ENCODE data around the gene ATP10B.

Gene ATP10B

DNA sequence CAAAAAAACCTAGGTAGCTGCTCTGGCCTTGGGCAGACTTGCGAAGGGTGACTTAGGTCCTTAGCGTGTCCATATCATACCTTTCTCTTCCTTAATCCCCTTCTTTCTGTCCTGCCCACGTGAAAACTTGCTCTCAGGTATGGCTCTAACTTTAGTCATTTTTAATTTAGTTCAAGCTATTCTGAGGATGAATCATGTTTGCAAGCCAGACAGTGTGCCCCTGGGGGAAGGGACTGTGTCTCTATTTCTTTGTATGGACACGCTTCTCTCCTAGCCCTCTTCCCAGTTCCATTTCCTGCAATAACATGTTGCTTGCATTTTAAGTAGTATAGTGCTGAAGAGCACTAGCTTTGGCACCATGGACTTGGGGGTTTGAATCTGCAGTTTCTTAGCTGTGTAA is 309.7 kb downstream of the ATP10B start:
- no peak for DNase-seq
- no peak for TF ChIP-seq GATA1 (IDR thresholded peaks at IDR 0.05; ENCODE audit: low read depth, low read length)
- no peak for TF ChIP-seq POLR2A (IDR thresholded peaks at IDR 0.05; ENCODE audit: low read length)

DNA sequence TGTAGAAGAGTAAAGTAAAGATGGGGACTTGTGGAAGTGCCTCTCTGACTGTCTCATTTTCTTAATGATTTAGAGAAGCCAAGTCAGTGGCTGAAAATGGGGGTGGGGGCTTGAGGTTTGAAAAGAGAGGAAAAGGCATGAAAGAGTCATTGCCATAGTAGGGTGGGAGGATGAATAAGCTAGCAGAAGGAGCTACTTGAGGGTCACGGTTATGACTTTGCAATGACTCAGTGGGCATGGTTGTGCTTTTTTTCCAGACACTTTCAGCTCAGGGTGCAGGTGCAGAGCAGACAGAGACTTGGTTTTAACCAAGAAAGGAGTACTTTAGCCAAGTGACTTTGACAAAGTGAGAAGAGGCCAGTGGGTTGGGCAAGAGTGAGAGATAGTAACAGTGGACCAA is 312.6 kb downstream of the ATP10B start:
- no peak for TF ChIP-seq POLR2A (IDR thresholded peaks at IDR 0.05; ENCODE audit: low read length)
- TF ChIP-seq GATA1 (IDR thresholded peaks at IDR 0.05; ENCODE audit: low read depth, low read length), result no peak
- no peak for DNase-seq

GRCh38 chr5:160537940-160538339 is 314.1 kb downstream of the ATP10B start:
- TF ChIP-seq POLR2A (IDR thresholded peaks at IDR 0.05; ENCODE audit: low read length), result no peak
- no peak for TF ChIP-seq GATA1 (IDR thresholded peaks at IDR 0.05; ENCODE audit: low read depth, low read length)

GRCh38 chr5:160537116-160537515 is 314.9 kb downstream of the ATP10B start:
- no peak for DNase-seq
- TF ChIP-seq GATA1 (IDR thresholded peaks at IDR 0.05; ENCODE audit: low read depth, low read length), result no peak
- no peak for TF ChIP-seq POLR2A (IDR thresholded peaks at IDR 0.05; ENCODE audit: low read length)

More at GRCh38 chr5:160537940-160538339, 314.1 kb downstream of the ATP10B start:
- DNase-seq, result no peak

GRCh38 chr5:160534914-160535313 is 317.1 kb downstream of the ATP10B start:
- no peak for TF ChIP-seq POLR2A (IDR thresholded peaks at IDR 0.05; ENCODE audit: low read length)
- no peak for TF ChIP-seq GATA1 (IDR thresholded peaks at IDR 0.05; ENCODE audit: low read depth, low read length)
- no peak for DNase-seq

DNA sequence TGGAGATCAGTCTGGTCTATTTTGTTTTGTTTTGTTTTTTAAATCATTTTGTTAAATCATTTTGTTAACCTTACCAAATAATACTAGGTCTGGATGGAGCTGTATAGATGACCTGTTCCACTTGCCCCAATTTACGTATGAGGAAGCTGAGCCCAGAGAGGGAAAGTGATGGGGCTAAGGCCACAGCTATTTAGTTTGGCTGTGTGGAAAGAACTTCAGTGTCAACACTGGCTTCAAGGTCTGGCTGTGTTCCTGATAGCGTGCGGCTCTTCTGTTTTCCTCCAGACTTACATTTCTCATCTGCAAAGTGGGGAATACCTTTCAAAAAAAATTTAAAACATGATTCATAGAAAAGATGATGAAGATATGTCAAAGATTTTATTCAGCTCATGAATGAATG is 317.9 kb downstream of the ATP10B start:
- no peak for DNase-seq
- TF ChIP-seq POLR2A (IDR thresholded peaks at IDR 0.05; ENCODE audit: low read length) (no peak), GATA1 (IDR thresholded peaks at IDR 0.05; ENCODE audit: low read depth, low read length) (no peak)

DNA sequence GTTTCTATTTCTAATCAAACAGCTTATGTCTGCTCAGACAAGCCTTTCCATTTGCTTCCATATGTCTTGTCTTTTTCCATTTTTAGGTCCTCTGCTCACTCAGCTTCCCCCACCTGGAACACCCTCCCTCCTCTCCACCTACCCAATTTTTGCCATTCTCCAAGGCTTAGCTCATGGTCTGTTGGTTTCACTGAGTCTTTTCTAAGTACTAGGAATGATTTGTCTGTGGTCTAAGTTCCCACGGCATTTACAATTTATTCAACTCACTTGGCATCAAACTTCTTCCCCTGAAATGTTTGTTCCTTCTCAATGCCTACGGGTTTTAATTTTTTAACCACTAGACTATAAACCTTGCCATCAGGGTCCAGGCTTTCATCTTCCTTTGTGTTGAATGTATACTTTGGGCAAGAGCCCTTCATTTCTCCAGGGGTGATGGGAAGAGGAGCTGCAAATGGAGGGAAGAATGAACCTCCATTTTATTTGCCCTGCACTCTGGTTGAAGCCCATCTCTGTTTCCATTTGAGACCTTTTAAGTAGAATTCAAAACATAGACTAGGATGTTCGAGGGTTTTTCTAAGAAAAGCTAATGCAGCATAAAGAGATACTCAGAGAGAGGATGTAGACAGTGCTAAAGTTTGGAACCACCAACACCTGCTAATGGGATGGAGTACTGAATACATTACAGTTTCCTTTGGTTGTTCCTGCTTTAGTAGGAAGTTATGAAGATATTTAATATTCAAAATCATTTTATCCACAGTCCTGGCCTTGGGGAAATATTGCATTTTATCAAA is 326.3 kb downstream of the ATP10B start:
- TF ChIP-seq GATA1 (IDR thresholded peaks at IDR 0.05; ENCODE audit: low read depth, low read length) (no peak), POLR2A (IDR thresholded peaks at IDR 0.05; ENCODE audit: low read length) (no peak)

GRCh38 chr5:160524827-160525226 is 327.2 kb downstream of the ATP10B start:
- DNase-seq, result no peak
- TF ChIP-seq GATA1 (IDR thresholded peaks at IDR 0.05; ENCODE audit: low read depth, low read length), result no peak
- no peak for TF ChIP-seq POLR2A (IDR thresholded peaks at IDR 0.05; ENCODE audit: low read length)

More for the DNA sequence above, 326.3 kb downstream of the ATP10B start:
- no peak for DNase-seq

DNA sequence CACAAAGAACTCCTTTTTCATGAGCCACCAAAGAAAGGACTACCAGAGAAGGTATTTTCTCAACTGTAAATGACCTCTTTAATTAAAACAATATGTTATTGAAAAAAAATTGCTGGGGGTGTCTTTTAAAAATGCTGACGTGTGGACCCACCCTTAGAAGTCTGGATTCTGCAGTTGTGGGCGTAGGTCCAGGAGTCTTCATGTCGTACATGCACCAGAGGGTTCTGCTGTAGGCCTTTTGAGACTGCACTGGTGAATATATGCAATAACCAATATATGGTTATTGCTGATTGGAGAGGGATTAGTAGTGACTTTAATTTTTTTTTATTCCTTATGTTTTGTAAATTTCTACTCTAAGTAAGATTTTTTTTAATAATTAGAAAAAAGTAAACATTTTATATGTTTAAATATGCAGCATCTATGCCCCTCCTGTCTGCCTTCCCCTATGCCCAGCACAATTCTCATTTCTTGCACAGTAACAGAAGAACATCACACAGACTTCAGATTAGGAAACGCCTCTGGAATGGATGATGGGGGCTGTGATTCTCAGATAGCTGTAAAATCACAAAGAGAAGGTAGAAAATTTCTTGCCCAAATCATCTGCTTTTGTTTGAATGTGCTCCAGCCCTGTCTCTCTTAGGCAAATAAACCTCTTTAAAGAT is 328.4 kb downstream of the ATP10B start:
- no peak for TF ChIP-seq GATA1 (IDR thresholded peaks at IDR 0.05; ENCODE audit: low read depth, low read length)
- TF ChIP-seq POLR2A (IDR thresholded peaks at IDR 0.05; ENCODE audit: low read length), result no peak
- DNase-seq, result no peak

GRCh38 chr5:160521392-160521663 is 330.7 kb downstream of the ATP10B start:
- DNase-seq, result no peak
- TF ChIP-seq POLR2A (IDR thresholded peaks at IDR 0.05; ENCODE audit: low read length) (no peak), GATA1 (IDR thresholded peaks at IDR 0.05; ENCODE audit: low read depth, low read length) (no peak)

- TF ChIP-seq POLR2A (IDR thresholded peaks at IDR 0.05; ENCODE audit: low read length) (no peak), GATA1 (IDR thresholded peaks at IDR 0.05; ENCODE audit: low read depth, low read length) (no peak)
- DNase-seq, result no peak
Observed at GRCh38 chr5:160520609-160521391, 331.2 kb downstream of the ATP10B start.

- no peak for DNase-seq
- no peak for TF ChIP-seq GATA1 (IDR thresholded peaks at IDR 0.05; ENCODE audit: low read depth, low read length)
- no peak for TF ChIP-seq POLR2A (IDR thresholded peaks at IDR 0.05; ENCODE audit: low read length)
Observed at GRCh38 chr5:160516696-160517530, 335.1 kb downstream of the ATP10B start.

DNA sequence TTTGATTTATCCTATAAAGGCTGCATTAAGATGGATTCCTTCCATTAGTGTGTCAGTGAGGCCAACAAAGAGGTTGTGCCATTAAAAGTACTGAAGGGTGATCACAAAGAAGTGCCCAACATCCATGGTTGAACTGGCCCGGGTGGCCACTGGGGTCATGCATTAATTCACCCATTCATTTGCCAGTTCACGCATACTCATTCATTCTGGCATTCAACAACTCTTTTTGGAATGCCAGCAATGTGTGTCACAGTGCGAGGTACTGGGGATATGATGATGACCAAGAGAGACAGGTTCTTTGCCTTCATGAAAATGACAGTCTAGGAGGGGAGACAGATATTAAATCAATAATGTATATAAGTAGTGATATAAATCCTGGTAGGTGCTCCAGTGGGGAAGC is 337.1 kb downstream of the ATP10B start:
- no peak for DNase-seq
- TF ChIP-seq GATA1 (IDR thresholded peaks at IDR 0.05; ENCODE audit: low read depth, low read length) (no peak), POLR2A (IDR thresholded peaks at IDR 0.05; ENCODE audit: low read length) (no peak)

Measured in erythroblast (primary cell).